LoVo (cell line): ENCODE measurements around the gene SFXN2.
"Not testable (repeated sequence)": the region's sequence is repeated elsewhere in the genome, so short reads cannot be mapped to it uniquely, and the experiment has no call there.

Experiments
- DNase-seq: peaks from one replicate; pipeline ENCODE4 v3.0.0-alpha.2; 2016; ENCODE audit warnings: low spot score

The SFXN2 gene

GRCh38 chr10:102714621-102715455 is at the start of gene SFXN2:
TSS of gene SFXN2 (plus strand) at chr10:102714636. CDS start at chr10:102726637, 12,001 bp downstream.
- peak; percentile 21 for DNase-seq

- no peak for DNase-seq
Measured at GRCh38 chr10:102665904-102666509, 48.4 kb upstream of the SFXN2 start.

- DNase-seq = not testable (repeated sequence)
Measured at GRCh38 chr10:102667411-102667810, 47.0 kb upstream of the SFXN2 start.

GRCh38 chr10:102668326-102669107 is 45.9 kb upstream of the SFXN2 start:
- no peak for DNase-seq

GRCh38 chr10:102669206-102670064 is 45.0 kb upstream of the SFXN2 start:
- peak; percentile 71 for DNase-seq

GRCh38 chr10:102670065-102670670 is 44.3 kb upstream of the SFXN2 start:
- DNase-seq = no peak

GRCh38 chr10:102670871-102671434 is 43.5 kb upstream of the SFXN2 start:
- no peak for DNase-seq

GRCh38 chr10:102673236-102673818 is 41.1 kb upstream of the SFXN2 start:
- DNase-seq = no peak

- no peak for DNase-seq
Measured at GRCh38 chr10:102673819-102674511, 40.5 kb upstream of the SFXN2 start.

GRCh38 chr10:102674566-102674965 is 39.9 kb upstream of the SFXN2 start:
- DNase-seq = no peak

- DNase-seq = no peak
Measured at GRCh38 chr10:102675011-102675665, 39.3 kb upstream of the SFXN2 start.

- DNase-seq = no peak
Measured at GRCh38 chr10:102675666-102676533, 38.5 kb upstream of the SFXN2 start.

- DNase-seq = no peak
Measured at GRCh38 chr10:102676534-102677315, 37.7 kb upstream of the SFXN2 start.

- no peak for DNase-seq
Measured at GRCh38 chr10:102677331-102678067, 36.9 kb upstream of the SFXN2 start.

GRCh38 chr10:102678068-102678400 is 36.4 kb upstream of the SFXN2 start:
- no peak for DNase-seq

GRCh38 chr10:102678842-102679289 is 35.6 kb upstream of the SFXN2 start:
- DNase-seq = peak; percentile 26

- no peak for DNase-seq
Measured at GRCh38 chr10:102679596-102679995, 34.8 kb upstream of the SFXN2 start.
